Measurements from ENCODE around the gene TMEM150A. TPM values are rescaled to one million over a fixed set of nuclear protein-coding genes. Genes with fewer than 3 reads are reported as not detected.

Gene TMEM150A
- total RNA-seq, 4 donors from 2014 or later = 5.8 to 13.7 (median 9.5) TPM

GRCh38 chr2:85582492-85582891, 20.0 kb downstream of the TMEM150A start:
- H3K4me3 ChIP-seq (ENCODE audit: low read depth, poor library complexity, severe bottlenecking) = no peak overlapping the region
- 59 to 75% methylated on average over 1 of the region's 1 CpG for WGBS, 2 donors
- TF ChIP-seq POLR2A (IDR thresholded peaks at IDR 0.05) = no peak
- no peak for TF ChIP-seq CTCF (IDR thresholded peaks at IDR 0.05)
- no peak for DNase-seq (ENCODE audit: low spot score in 2 of 2)
- intact Hi-C loops (cut with DNase I; ENCODE audit: low total_unique reads) = no loop called here

- H3K4me3 ChIP-seq (ENCODE audit: low read depth, poor library complexity, severe bottlenecking) = no peak overlapping the region
- intact Hi-C loops (cut with DNase I; ENCODE audit: low total_unique reads) = no loop called here
- 62 to 71% methylated on average over 3 of the region's 3 CpGs for WGBS, 2 donors
- TF ChIP-seq CTCF (IDR thresholded peaks at IDR 0.05) (no peak), POLR2A (IDR thresholded peaks at IDR 0.05) (no peak)
- no peak for DNase-seq (ENCODE audit: low spot score in 2 of 2)
Observed at GRCh38 chr2:85580206-85580605, 22.3 kb downstream of the TMEM150A start.

- 30 to 32% methylated on average over 6 of the region's 6 CpGs for WGBS, 2 donors
Observed at GRCh38 chr2:85579266-85579935, 23.1 kb downstream of the TMEM150A start.

GRCh38 chr2:85578243-85579180, 24.0 kb downstream of the TMEM150A start:
- WGBS, 2 donors = 20 to 26% methylated on average over 19 of the region's 19 CpGs
- peak; percentile 50 to 91 for DNase-seq (ENCODE audit: low spot score in 2 of 2)
- no peak overlapping the region for H3K4me3 ChIP-seq (ENCODE audit: low read depth, poor library complexity, severe bottlenecking)

More at GRCh38 chr2:85579266-85579935, 23.1 kb downstream of the TMEM150A start:
- intact Hi-C loops (cut with DNase I; ENCODE audit: low total_unique reads) = no loop called here
- TF ChIP-seq CTCF (IDR thresholded peaks at IDR 0.05) = no peak
- TF ChIP-seq POLR2A (IDR thresholded peaks at IDR 0.05) = no peak
- no peak for DNase-seq (ENCODE audit: low spot score in 2 of 2)
- H3K4me3 ChIP-seq (ENCODE audit: low read depth, poor library complexity, severe bottlenecking) = no peak overlapping the region

More at GRCh38 chr2:85578243-85579180, 24.0 kb downstream of the TMEM150A start:
- intact Hi-C loops (cut with DNase I; ENCODE audit: low total_unique reads) = no loop called here
- TF ChIP-seq CTCF (IDR thresholded peaks at IDR 0.05) (no peak), POLR2A (IDR thresholded peaks at IDR 0.05) (no peak)
